PFSK-1 (cell line): ENCODE data around the gene LDLRAD4.

Experiments
- FOXP2 ChIP-seq: optimal IDR thresholded peaks from 2 replicates; pipeline ENCODE3; 2011; ENCODE audit warnings: borderline replicate concordance, control low read depth, inconsistent platforms; ENCODE audit not compliant: insufficient read depth; ENCODE audit errors: extremely low read length, extremely low read depth
- POLR2AphosphoS5 ChIP-seq: IDR thresholded peaks from 2 replicates; pipeline ENCODE4 v1.6.1; 2012; ENCODE audit warnings: low read depth, mild to moderate bottlenecking, control low read depth, low read length, moderate library complexity
- SIN3A ChIP-seq: IDR thresholded peaks from 2 replicates; pipeline ENCODE4 v1.6.1; 2012; ENCODE audit warnings: mild to moderate bottlenecking, low read length, moderate library complexity, borderline replicate concordance; ENCODE audit not compliant: insufficient read depth
- TAF1 ChIP-seq: IDR thresholded peaks from 2 replicates; pipeline ENCODE4 v1.6.1; 2012; ENCODE audit warnings: low read length, control low read depth, borderline replicate concordance; ENCODE audit not compliant: insufficient read depth
- TF ChIP-seq, protein P1 (sequence below), 2 experiments: IDR thresholded peaks; 2 replicates each; pipeline versions ENCODE4 v1.6.1 to v1.8.0; 2011 to 2012; ENCODE audit warnings: low read depth in 2 of 2, low read length in 2 of 2, control low read depth in 1 of 2, inconsistent platforms in 1 of 2, mild to moderate bottlenecking in 1 of 2, moderate library complexity in 1 of 2; ENCODE audit not compliant: insufficient read depth in 1 of 2

LDLRAD4 gene

DNA sequence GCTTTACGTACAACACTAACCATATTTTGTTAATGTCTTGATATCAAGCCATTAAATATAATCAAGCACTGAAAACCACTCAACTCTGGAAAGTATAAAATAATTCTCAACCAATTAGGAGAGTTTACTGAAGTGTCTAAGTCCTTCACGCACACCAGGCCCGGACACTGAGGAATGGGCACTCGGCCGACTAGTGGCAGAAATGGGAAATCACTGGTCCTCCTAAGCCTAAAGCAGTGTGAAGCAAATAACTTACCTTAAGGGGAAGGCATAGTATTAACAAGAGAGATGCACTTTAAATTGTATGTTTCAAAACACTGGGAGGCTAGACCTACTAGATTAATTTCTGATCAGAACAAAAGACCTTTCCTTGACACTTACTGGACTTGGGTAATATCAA, 462.1 kb downstream of the LDLRAD4 start:
- TF ChIP-seq SIN3A (no peak), FOXP2 (no peak), POLR2AphosphoS5 (no peak), TAF1 (no peak)
- TF ChIP-seq, protein P1, sequence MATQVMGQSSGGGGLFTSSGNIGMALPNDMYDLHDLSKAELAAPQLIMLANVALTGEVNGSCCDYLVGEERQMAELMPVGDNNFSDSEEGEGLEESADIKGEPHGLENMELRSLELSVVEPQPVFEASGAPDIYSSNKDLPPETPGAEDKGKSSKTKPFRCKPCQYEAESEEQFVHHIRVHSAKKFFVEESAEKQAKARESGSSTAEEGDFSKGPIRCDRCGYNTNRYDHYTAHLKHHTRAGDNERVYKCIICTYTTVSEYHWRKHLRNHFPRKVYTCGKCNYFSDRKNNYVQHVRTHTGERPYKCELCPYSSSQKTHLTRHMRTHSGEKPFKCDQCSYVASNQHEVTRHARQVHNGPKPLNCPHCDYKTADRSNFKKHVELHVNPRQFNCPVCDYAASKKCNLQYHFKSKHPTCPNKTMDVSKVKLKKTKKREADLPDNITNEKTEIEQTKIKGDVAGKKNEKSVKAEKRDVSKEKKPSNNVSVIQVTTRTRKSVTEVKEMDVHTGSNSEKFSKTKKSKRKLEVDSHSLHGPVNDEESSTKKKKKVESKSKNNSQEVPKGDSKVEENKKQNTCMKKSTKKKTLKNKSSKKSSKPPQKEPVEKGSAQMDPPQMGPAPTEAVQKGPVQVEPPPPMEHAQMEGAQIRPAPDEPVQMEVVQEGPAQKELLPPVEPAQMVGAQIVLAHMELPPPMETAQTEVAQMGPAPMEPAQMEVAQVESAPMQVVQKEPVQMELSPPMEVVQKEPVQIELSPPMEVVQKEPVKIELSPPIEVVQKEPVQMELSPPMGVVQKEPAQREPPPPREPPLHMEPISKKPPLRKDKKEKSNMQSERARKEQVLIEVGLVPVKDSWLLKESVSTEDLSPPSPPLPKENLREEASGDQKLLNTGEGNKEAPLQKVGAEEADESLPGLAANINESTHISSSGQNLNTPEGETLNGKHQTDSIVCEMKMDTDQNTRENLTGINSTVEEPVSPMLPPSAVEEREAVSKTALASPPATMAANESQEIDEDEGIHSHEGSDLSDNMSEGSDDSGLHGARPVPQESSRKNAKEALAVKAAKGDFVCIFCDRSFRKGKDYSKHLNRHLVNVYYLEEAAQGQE (IDR thresholded peaks at IDR 0.05; ENCODE audit: insufficient read depth in 1 of 2, low read depth in 2 of 2, low read length in 2 of 2): no peak

DNA sequence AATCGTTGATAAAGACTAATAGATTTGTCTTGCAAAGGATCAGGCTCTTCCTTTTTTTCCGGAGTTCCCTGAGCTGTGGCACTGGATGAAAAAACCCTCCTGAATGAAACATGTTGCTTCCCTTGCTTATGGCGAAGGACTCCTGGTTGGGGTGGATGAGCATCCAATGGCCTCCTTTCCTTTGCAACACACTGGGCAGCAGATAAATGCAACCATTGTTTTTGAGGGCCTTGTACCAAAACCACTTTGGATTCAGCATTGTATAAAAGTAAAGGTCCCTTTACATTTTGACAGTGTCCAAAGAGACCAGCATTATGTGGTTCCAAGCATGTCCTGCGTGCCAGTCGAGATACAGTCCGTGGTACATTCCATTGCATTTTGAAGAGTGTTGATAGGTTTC, 463.1 kb downstream of the LDLRAD4 start:
- TF ChIP-seq TAF1: no peak
- TF ChIP-seq FOXP2: no peak
- TF ChIP-seq POLR2AphosphoS5: no peak

DNA sequence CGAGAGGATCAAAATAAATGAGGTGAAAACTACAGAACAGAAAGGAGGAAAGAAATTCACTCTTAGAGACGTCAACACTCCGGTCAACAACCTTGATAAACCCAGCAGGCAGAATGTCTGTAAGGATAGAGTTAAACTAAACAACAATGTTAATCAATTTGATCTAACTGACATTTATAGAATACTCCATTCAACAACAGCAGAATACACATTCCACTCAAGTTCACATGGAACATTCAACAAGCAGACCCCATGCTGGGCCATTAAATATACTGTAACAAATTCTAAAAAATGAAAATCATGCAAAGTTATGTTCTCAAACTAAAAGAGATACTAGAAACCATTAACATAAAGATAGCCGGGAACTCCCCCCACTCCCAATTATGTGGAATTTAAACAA, 466.0 kb downstream of the LDLRAD4 start:
- TF ChIP-seq POLR2AphosphoS5 (no peak), FOXP2 (no peak), TAF1 (no peak), SIN3A (no peak)
- TF ChIP-seq, protein P1 (IDR thresholded peaks at IDR 0.05; ENCODE audit: insufficient read depth in 1 of 2, low read depth in 2 of 2, low read length in 2 of 2): no peak

DNA sequence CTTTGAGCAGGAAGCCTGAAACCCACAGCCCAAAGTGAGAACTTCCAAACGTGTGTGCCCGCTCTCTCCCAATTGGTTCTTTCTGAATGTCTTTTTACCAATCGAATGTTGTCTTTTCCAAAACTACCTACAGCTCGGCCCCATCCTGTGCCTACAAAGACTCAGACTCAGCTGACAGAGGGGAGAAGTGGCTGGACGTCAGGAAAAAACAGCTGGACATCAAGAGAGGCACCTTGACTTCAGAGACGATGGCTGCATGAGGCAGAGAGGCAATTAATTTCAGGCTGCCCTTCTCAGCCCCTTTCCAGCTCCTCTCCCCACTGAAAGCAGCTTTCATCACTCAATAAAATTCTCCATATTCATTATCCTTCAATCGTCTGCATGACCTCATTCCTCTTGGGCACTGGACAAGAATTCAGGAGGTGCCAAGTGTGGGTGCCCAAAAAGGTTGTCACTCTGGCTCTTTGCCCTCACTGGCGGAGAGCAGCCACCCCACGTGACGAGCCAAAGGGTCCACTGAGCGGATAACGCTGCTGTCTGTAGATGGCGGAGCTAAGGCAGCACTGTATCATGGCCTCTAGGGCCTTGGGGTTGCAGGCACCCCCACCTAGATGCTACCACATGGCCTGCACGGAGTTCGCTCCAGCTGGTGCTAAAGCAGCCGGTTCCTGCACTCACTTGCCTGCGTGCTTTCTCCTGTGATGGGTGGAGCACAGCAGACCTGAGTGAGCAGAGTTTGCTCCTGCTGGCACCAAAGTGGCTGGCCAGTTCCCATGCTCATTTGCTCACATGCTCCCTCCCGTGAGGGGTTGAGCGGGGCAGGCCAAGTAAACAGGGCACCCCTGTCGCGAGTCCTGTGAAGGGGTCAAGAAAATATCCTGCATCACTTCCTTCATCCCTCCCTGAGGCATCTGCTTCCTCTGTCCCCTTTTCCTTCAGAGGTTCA, 469.9 kb downstream of the LDLRAD4 start:
- no peak for TF ChIP-seq SIN3A
- TF ChIP-seq, protein P1 (IDR thresholded peaks at IDR 0.05; ENCODE audit: insufficient read depth in 1 of 2, low read depth in 2 of 2, low read length in 2 of 2): no peak
- no peak for TF ChIP-seq FOXP2
- TF ChIP-seq TAF1: no peak
- no peak for TF ChIP-seq POLR2AphosphoS5

DNA sequence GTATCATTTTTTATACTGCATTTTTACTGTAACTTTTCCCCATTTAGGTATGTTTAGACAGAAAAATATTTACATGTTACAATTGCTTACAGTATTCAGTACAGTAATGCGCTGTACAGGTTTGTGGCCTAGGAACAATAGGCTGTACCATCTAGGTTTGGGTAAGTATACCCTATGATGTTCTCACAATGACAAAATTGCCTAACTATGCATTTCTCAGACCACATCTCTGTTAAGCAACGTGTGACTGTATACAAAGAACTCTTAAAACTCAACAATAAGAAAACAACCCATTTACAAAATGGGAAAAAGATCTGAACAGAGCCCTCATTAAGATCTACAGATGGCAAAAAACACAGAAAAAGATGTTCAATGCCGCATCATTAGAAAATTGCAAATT, 478.4 kb downstream of the LDLRAD4 start:
- TF ChIP-seq SIN3A (no peak), FOXP2 (no peak), TAF1 (no peak), POLR2AphosphoS5 (no peak)
- TF ChIP-seq, protein P1 (IDR thresholded peaks at IDR 0.05; ENCODE audit: insufficient read depth in 1 of 2, low read depth in 2 of 2, low read length in 2 of 2): no peak
